Stimulated activated naive CD8-positive, alpha-beta T cell treated with anti-CD3 and anti-CD28 coated beads, Interleukin-15, Interleukin-2, amounts not matched to agents 100 U/mL and 50 U/mL, for 24 hours (primary cell): ENCODE results near the gene UBR4.

ENCODE experiments used
- ATAC-seq: fragments of 150-1000 bp; cut with Tn5 transposase; one replicate; pipeline ENCODE4 v1.10.0; 2021
- DNase-seq: peaks from one replicate; pipeline ENCODE4 v3.0.0; 2021

The UBR4 gene

GRCh38 chr1:19036041-19036812 is 173.8 kb downstream of the UBR4 start:
- no peak for ATAC-seq
- DNase-seq, result no peak

- DNase-seq (no peak), ATAC-seq (no peak)
These were observed 174.6 kb downstream of the UBR4 start for GRCh38 chr1:19035377-19036040.

- DNase-seq (no peak), ATAC-seq (no peak)
These were observed 175.3 kb downstream of the UBR4 start for GRCh38 chr1:19034721-19035120.

- no peak for DNase-seq
- no peak for ATAC-seq
These were observed 176.0 kb downstream of the UBR4 start for GRCh38 chr1:19033926-19034680.

- DNase-seq (no peak), ATAC-seq (no peak)
These were observed 176.6 kb downstream of the UBR4 start for GRCh38 chr1:19033515-19033839.

GRCh38 chr1:19032701-19033514 is 177.2 kb downstream of the UBR4 start:
- DNase-seq (no peak), ATAC-seq (no peak)

GRCh38 chr1:19032413-19032695 is 177.7 kb downstream of the UBR4 start:
- no peak for DNase-seq
- no peak for ATAC-seq

GRCh38 chr1:19029191-19030085 is 180.6 kb downstream of the UBR4 start:
- no peak for ATAC-seq
- no peak for DNase-seq

GRCh38 chr1:19028546-19029129 is 181.4 kb downstream of the UBR4 start:
- DNase-seq (no peak), ATAC-seq (no peak)

GRCh38 chr1:19028110-19028509 is 182.0 kb downstream of the UBR4 start:
- no peak for DNase-seq
- no peak for ATAC-seq
